Neuronal stem cell (in vitro differentiated cells): ENCODE measurements around the gene DEPDC5. TPM values are rescaled to one million over a fixed set of nuclear protein-coding genes. Genes with fewer than 3 reads are reported as not detected.

Experiments
- small RNA-seq: library from polyadenylated mRNA; stranded (forward); fragments of <200 nt; extraction: miRNeasy Mini kit (QIAGEN cat#:217004); gene quantifications from one replicate; pipeline ENCODE3, GENCODE V24; 2013; ENCODE audit not compliant: insufficient read depth

Gene DEPDC5

Small RNA genes lying within 50 kb of the gene (small RNA-seq; reads per million reads assigned to genes)
- gene RN7SL20P: not detected
